Measurements from ENCODE around the gene MICAL3. TPM values are rescaled to one million over a fixed set of nuclear protein-coding genes. Genes with fewer than 3 reads are reported as not detected.
A peak's percentile ranks its signal among the peaks of the same experiment; 100 is the strongest.
"Not testable (repeated sequence)": the region's sequence is repeated elsewhere in the genome, so short reads cannot be mapped to it uniquely, and the experiment has no call there.

MICAL3 gene
- polyA plus RNA-seq, 5 donors: 40.9 to 64.0 (median 52.8) TPM

- no peak for DNase-seq
These were observed 9.0 kb upstream of the MICAL3 start for GRCh38 chr22:18033204-18033998.

GRCh38 chr22:18032455-18033101 lies 8.2 kb upstream of the MICAL3 start:
- no peak for DNase-seq

- DNase-seq: no peak
These were observed 7.5 kb upstream of the MICAL3 start for GRCh38 chr22:18031695-18032454.

- no peak for DNase-seq
These were observed 5.4 kb upstream of the MICAL3 start for GRCh38 chr22:18029686-18030267.

GRCh38 chr22:18028817-18029527 lies 4.6 kb upstream of the MICAL3 start:
- DNase-seq: no peak

GRCh38 chr22:18025898-18026297 lies 1.5 kb upstream of the MICAL3 start:
- not testable (repeated sequence) for DNase-seq

- no peak for DNase-seq
These were observed 777 bp upstream of the MICAL3 start for GRCh38 chr22:18024956-18025720.

GRCh38 chr22:18023509-18024275 lies 669 bp downstream of the MICAL3 start:
- peak; percentile 64 to 66 for DNase-seq

GRCh38 chr22:18022876-18023275 lies 1.5 kb downstream of the MICAL3 start:
- DNase-seq: no peak

GRCh38 chr22:18021431-18021830 lies 2.9 kb downstream of the MICAL3 start:
- DNase-seq: no peak

GRCh38 chr22:18020743-18021142 lies 3.6 kb downstream of the MICAL3 start:
- not testable (repeated sequence) for DNase-seq

- DNase-seq: no peak
These were observed 10.4 kb downstream of the MICAL3 start for GRCh38 chr22:18013947-18014346.

- no peak for DNase-seq
These were observed 10.9 kb downstream of the MICAL3 start for GRCh38 chr22:18013436-18013835.

GRCh38 chr22:18012531-18012930 lies 11.8 kb downstream of the MICAL3 start:
- DNase-seq: no peak

GRCh38 chr22:18010266-18010665 lies 14.1 kb downstream of the MICAL3 start:
- DNase-seq: no peak

- no peak for DNase-seq
These were observed 16.2 kb downstream of the MICAL3 start for GRCh38 chr22:18008136-18008535.

- no peak for DNase-seq
These were observed 19.0 kb downstream of the MICAL3 start for GRCh38 chr22:18005201-18005926.

- not testable (repeated sequence) for DNase-seq
These were observed 22.5 kb downstream of the MICAL3 start for GRCh38 chr22:18001894-18002315.

Measured in right lung (tissue), 5 donors.